Astrocyte (in vitro differentiated cells and primary cell): ENCODE data around the gene MCUR1. TPM values are rescaled to one million over a fixed set of nuclear protein-coding genes. Genes with fewer than 3 reads are reported as not detected.
"Not testable (repeated sequence)": the region's sequence is repeated elsewhere in the genome, so short reads cannot be mapped to it uniquely, and the experiment has no call there.

Experiments used
- DNase-seq: peaks from one replicate; pipeline ENCODE4 v3.0.0-alpha.2; 2010; ENCODE audit warnings: low read depth
- FAIRE-seq: peaks from 2 replicates; lab custom pipeline; 2011; peaks lifted over from hg19 to GRCh38; lab: Jason Lieb, UNC
- H2AFZ ChIP-seq: 2 replicates; pipeline ENCODE4 v1.6.0; 2012; ENCODE audit warnings: low read depth, low read length, inconsistent platforms
- H3K27ac ChIP-seq: 2 replicates; pipeline ENCODE4 v1.5.1; 2011; ENCODE audit warnings: low read depth, low read length, inconsistent platforms
- H3K27me3 ChIP-seq: 2 replicates; pipeline ENCODE4 v1.6.0; 2011; ENCODE audit warnings: low read length, inconsistent platforms; ENCODE audit not compliant: insufficient read depth
- H3K36me3 ChIP-seq: 2 replicates; pipeline ENCODE4 v1.5.1; 2011; ENCODE audit warnings: low read length, inconsistent platforms; ENCODE audit not compliant: insufficient read depth
- H3K4me1 ChIP-seq: 2 replicates; pipeline ENCODE4 v1.5.1; 2011; ENCODE audit warnings: low read length, inconsistent platforms; ENCODE audit not compliant: insufficient read depth
- H3K4me2 ChIP-seq: 2 replicates; pipeline ENCODE4 v1.6.0; 2012; ENCODE audit warnings: low read length, inconsistent platforms
- H3K4me3 ChIP-seq: 2 replicates; pipeline ENCODE4 v1.5.1; 2011; ENCODE audit warnings: low read depth, mild to moderate bottlenecking, low read length, inconsistent platforms; ENCODE audit not compliant: insufficient read depth
- H3K79me2 ChIP-seq: 2 replicates; pipeline ENCODE4 v1.6.0; 2012; ENCODE audit warnings: mild to moderate bottlenecking, low read length, inconsistent platforms; ENCODE audit not compliant: insufficient read depth
- H3K9ac ChIP-seq: 2 replicates; pipeline ENCODE4 v1.6.0; 2012; ENCODE audit warnings: mild to moderate bottlenecking, low read length, inconsistent platforms
- H3K9me3 ChIP-seq: 2 replicates; pipeline ENCODE4 v1.5.1; 2012; ENCODE audit warnings: low read depth, mild to moderate bottlenecking, low read length, inconsistent platforms; ENCODE audit not compliant: insufficient read depth
- H4K20me1 ChIP-seq: 2 replicates; pipeline ENCODE4 v1.6.0; 2012; ENCODE audit warnings: low read length, inconsistent platforms; ENCODE audit not compliant: insufficient read depth
- H3K27ac Mint-ChIP-seq: one replicate; pipeline ENCODE4 v1.8.0; 2021; ENCODE audit warnings: mild to moderate bottlenecking, mixed read lengths; ENCODE audit not compliant: unreplicated experiment
- H3K27me3 Mint-ChIP-seq: one replicate; pipeline ENCODE4 v1.8.0; 2021; ENCODE audit warnings: low read depth, mixed read lengths; ENCODE audit not compliant: unreplicated experiment
- H3K36me3 Mint-ChIP-seq: one replicate; pipeline ENCODE4 v1.8.0; 2021; ENCODE audit warnings: low read depth, mixed read lengths; ENCODE audit not compliant: unreplicated experiment
- H3K4me1 Mint-ChIP-seq: one replicate; pipeline ENCODE4 v1.8.0; 2021; ENCODE audit warnings: low read depth, mixed read lengths; ENCODE audit not compliant: unreplicated experiment
- H3K4me3 Mint-ChIP-seq: one replicate; pipeline ENCODE4 v1.8.0; 2021; ENCODE audit warnings: mild to moderate bottlenecking, moderate library complexity, mixed read lengths; ENCODE audit not compliant: unreplicated experiment
- H3K9me3 Mint-ChIP-seq: one replicate; pipeline ENCODE4 v1.8.0; 2021; ENCODE audit warnings: mild to moderate bottlenecking, mixed read lengths; ENCODE audit not compliant: unreplicated experiment
- EZH2 ChIP-seq: IDR thresholded peaks from 2 replicates; pipeline ENCODE4 v1.6.1; 2012; ENCODE audit warnings: mild to moderate bottlenecking, low read length, inconsistent platforms; ENCODE audit not compliant: insufficient read depth
- total RNA-seq: library from RNA; stranded (reverse); gene quantifications from 2 replicates; pipeline ENCODE4 v1.2.1, GENCODE V29; 2021
- TF ChIP-seq, protein P1 (sequence below): IDR thresholded peaks from 2 replicates; pipeline ENCODE4 v1.5.1; 2011; ENCODE audit warnings: low read depth, mild to moderate bottlenecking, inconsistent platforms, low read length, moderate library complexity; ENCODE audit not compliant: insufficient read depth

The MCUR1 gene
- total RNA-seq, 1 donor from 2014 or later, result 21.5 TPM

DNA sequence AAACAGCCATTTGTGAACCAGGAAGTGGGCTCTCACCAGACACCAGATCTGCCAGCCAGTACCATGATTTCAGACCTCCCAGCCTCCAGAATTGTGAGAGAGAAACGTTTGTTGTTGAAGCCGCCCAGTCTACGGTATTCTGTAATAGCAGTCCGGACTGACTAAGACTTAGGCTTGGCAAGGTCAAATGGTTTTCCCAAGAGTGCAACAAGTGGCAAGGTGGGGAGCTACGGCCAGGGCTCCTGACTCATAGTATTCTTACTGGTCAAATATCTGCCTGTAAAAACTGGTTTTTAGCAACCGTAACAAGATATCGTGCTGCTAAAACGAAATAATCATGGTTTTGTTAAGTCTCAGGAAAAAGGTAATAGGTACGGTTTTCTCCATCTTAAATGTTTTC lies 37.8 kb downstream of the MCUR1 start:
- no peak overlapping the region for H3K4me2 ChIP-seq
- H3K36me3 ChIP-seq, result no peaks in the 10 kb centered on the region
- Mint-ChIP-seq H3K36me3 (no peaks in the 10 kb centered on the region), H3K4me3 (no peak overlapping the region), H3K9me3 (no peaks in the 10 kb centered on the region), H3K4me1 (no peaks in the 10 kb centered on the region), H3K27ac (no peak overlapping the region), H3K27me3 (no peaks in the 10 kb centered on the region)
- H2AFZ ChIP-seq, result no peak overlapping the region
- H3K27me3 ChIP-seq, result no peaks in the 10 kb centered on the region
- FAIRE-seq, result no peak
- H3K79me2 ChIP-seq, result no peaks in the 10 kb centered on the region
- H3K9me3 ChIP-seq, result no peaks in the 10 kb centered on the region
- H3K4me1 ChIP-seq, result no peaks in the 10 kb centered on the region
- H4K20me1 ChIP-seq, result no peaks in the 10 kb centered on the region
- TF ChIP-seq EZH2, result no peak
- TF ChIP-seq, protein P1, sequence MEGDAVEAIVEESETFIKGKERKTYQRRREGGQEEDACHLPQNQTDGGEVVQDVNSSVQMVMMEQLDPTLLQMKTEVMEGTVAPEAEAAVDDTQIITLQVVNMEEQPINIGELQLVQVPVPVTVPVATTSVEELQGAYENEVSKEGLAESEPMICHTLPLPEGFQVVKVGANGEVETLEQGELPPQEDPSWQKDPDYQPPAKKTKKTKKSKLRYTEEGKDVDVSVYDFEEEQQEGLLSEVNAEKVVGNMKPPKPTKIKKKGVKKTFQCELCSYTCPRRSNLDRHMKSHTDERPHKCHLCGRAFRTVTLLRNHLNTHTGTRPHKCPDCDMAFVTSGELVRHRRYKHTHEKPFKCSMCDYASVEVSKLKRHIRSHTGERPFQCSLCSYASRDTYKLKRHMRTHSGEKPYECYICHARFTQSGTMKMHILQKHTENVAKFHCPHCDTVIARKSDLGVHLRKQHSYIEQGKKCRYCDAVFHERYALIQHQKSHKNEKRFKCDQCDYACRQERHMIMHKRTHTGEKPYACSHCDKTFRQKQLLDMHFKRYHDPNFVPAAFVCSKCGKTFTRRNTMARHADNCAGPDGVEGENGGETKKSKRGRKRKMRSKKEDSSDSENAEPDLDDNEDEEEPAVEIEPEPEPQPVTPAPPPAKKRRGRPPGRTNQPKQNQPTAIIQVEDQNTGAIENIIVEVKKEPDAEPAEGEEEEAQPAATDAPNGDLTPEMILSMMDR, result no peak
- no peak for DNase-seq
- no peak overlapping the region for H3K27ac ChIP-seq
- no peak overlapping the region for H3K9ac ChIP-seq
- H3K4me3 ChIP-seq, result no peak overlapping the region

DNA sequence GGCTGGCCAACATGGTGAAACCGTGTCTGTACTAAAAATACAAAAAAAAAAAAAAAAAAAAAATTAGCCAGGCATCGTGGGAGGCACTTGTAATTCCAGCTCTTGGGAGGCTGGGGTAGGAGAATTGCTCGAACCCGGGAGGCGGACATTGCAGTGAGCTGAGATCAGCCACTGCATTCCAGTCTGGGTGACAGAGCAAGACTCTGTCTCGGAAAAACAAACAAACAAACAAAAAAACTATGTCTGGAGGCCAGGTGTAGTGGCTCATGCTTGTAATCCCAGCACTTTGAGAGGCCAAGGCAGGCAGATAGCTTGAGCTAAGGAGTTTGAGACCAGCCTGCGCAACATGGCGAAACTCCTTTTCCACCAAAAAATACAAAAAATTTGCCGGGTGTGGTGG lies 38.9 kb downstream of the MCUR1 start:
- not testable (repeated sequence) for H3K27me3 ChIP-seq, DNase-seq, H3K27ac Mint-ChIP-seq, H3K9me3 Mint-ChIP-seq, H3K4me1 ChIP-seq, H3K9me3 ChIP-seq, H3K4me3 ChIP-seq, H3K4me2 ChIP-seq, H3K36me3 ChIP-seq, H3K4me3 Mint-ChIP-seq, H3K27me3 Mint-ChIP-seq, FAIRE-seq, H4K20me1 ChIP-seq, H3K79me2 ChIP-seq, H3K4me1 Mint-ChIP-seq, H2AFZ ChIP-seq, H3K27ac ChIP-seq, H3K36me3 Mint-ChIP-seq, H3K9ac ChIP-seq

DNA sequence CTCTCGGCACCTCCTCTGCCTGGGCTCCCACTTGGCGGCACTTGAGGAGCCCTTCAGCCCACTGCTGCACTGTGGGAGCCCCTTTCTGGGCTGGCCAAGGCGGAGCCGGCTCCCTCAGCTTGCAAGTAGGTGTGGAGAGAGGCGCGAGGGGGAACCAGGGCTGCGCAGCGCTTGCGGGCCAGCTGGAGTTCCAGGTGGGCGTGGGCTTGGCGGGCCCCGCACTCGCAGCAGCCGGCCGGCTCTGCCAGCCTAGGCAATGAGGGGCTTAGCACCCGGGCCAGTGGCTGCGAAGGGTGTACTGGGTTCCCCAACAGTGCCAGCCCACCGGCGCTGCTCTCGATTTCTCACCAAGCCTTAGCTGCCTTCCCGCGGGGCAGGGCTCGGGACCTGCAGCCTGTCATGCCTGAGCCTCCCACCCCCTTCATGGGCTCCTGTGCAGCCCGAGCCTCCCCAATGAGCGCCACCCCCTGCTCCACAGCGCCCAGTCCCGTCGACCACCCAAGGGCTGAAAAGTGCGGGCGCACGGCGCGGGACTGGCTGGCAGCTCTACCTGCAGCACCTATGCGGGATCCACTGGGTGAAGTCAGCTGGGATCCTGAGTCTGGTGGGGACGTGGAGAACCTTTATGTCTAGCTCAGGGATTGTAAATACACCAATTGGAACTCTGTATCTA lies 41.9 kb downstream of the MCUR1 start:
- not testable (repeated sequence) for H3K27ac Mint-ChIP-seq, H3K27me3 Mint-ChIP-seq, DNase-seq

More for the DNA sequence above, 41.9 kb downstream of the MCUR1 start:
- H3K36me3 Mint-ChIP-seq, H2AFZ ChIP-seq, H3K4me1 Mint-ChIP-seq, H3K4me2 ChIP-seq, H3K36me3 ChIP-seq, H3K27ac ChIP-seq, FAIRE-seq, H3K9ac ChIP-seq, H3K79me2 ChIP-seq, H3K4me3 Mint-ChIP-seq, H3K27me3 ChIP-seq, H3K9me3 ChIP-seq, H3K4me3 ChIP-seq, H3K4me1 ChIP-seq, H4K20me1 ChIP-seq, H3K9me3 Mint-ChIP-seq: not testable (repeated sequence)
